CD4-positive, alpha-beta T cell treated with Interleukin-4 for 1 hour (primary cell): ENCODE results near the gene SH3TC1.

ENCODE experiments used
- DNase-seq, 2 donors: peaks; one replicate each; pipeline ENCODE4 v3.0.0-alpha.2; 2020 to 2022

Gene SH3TC1

DNA sequence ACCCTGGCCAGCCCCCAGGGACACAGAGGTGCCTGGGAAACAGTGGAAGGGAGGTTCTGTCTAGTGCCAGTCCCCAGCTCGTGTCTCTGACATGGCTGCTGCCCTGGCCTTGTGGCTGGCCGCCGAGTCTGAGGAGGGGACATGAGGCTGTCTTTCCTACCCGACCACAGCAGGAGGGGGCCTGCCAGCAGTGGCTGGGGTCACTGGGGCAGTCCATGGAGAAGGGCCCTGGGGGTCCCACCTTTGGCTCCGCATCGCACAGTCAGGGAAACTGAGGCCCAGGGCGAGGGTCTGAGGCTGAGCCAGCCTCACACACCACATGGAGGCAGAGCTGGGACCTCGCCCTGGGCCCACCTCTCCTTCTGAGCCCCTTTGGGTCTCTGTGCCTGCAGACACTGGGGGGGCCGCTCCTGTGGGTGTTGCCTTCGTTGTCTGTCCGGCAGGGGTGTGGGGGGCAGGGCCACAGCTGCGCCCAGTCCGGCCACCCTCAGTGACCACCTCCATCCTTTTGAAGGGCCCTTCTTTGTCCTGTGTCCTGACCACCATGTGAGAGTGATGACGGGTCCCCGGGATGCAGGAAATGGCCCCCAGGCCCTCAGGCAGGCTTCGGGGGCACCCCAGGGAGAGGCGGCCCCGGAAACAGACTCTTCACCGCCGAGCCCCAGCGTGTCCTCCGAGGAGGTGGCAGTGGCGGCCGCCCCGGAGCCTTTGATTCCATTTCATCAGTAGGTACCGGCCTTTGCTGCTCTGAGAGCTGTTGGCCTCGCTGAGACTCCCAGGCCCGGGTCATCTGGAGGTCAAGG, 17.6 kb downstream of the SH3TC1 start:
- DNase-seq = no peak

DNA sequence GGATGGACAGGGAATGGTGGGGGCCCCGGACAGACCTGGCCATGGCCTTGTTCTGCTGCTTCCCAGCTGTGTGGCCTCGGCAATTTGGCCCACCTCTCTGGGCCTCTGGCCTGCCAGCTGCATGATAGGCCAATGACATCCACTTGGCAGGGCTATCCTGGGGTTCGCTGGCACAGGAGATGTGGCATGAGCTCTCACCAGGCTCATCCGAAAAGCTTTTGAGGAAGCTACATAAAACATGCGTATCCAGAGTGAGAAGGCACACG, 18.1 kb downstream of the SH3TC1 start:
- no peak for DNase-seq

DNA sequence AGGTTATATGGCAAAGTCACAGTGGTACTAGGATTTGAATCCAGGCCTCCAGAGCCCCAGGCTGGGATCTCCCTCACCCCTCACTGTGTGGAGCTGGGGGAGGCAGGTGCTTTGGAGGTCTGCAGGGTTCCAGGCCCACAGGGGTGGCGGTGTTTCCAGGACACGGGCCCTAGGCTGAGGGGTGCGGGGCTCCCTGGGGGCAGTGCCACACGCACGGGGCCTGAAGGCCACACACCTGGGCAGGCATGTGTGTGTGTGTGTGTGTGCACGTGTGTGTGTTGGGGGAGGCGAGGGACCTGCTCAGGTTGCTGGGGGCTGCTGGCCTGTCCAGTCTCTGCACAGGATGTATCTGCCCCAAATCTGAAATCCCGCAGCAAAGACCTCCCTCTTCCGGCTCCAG, 18.8 kb downstream of the SH3TC1 start:
- no peak for DNase-seq

DNA sequence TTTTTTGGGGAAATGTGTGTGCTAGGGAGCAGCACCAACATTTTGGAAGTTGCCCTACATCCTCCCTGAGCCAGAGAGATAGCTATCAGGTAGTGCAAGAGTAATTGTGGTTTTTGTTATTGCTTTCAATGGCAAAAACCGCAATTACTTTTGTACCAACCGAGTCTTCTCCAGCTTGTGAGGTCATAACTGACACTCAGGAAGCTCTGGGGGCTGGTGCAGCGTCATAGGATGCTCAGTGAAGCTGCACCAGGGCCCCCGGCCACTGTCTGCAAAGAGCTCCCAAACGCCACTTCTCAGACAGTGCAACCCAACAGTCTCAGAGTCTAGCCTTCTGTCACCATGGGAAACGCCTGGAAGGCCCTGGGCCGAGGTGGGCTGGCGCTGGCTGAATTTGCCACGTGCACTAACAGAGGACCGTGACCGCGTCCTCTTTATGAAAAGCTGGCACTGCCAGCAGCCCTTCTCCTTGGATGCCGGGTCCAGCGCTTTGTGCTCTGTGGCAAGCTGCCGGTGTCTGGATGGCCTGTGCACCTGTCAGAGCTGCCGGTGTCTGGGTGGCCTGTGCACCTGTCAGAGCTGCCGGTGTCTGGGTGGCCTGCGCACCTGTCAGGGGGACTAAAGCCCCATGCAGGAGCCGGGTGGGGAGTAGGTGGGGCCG, 19.4 kb downstream of the SH3TC1 start:
- no peak for DNase-seq

DNA sequence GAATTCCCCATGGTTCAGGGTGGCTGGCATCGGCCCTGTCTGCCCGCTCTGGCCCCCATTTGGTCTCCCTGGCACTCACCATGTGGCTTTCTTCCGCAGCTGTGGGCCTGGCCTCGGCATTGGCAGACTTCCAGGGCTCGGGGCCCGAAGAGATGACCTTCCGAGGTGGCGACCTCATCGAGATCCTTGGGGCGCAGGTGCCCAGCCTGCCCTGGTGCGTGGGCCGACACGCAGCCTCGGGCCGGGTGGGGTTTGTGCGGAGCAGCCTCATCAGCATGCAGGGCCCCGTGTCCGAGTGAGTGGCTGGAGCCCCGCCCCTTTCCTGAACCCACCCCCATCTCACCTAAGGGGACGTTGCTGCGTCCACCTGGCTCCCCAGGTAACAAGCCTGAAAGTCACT, 20.1 kb downstream of the SH3TC1 start:
- no peak for DNase-seq

DNA sequence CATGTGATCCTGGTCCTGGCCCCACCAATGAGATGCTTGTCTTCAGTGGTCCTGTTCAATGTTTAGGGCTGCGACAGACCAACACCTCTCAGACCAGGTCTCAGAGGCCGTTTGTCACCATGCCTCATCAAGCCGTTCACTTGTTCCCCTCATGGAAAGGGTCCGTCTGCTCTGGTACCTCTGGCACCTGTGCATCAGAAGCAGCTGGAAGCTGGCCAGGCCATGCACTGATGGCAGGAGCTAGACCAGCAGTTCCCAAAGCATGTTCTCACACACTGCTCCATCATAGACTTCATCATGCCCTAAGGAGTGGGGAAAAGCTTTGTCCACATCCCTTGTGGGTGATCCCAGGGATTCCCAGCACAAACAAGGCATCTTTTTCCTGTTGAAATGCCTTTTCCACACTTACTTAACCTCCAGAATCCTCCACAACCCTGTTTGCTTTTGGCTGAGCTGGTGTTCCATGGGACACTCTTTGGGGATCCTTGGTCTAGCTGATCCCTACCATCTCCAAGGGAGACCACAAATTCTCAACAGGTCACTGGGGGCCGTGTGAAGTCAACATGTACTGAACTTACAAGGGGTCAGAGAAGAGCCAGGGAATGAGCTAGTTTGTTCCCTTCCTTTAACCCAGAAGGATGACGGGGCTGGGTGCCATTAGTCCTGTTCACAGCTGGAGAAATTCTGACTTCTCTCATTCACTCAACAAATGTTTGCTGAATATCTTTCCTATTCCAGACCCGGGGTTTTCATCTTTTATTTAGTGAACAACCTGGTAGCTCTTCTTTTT, 21.8 kb downstream of the SH3TC1 start:
- no peak for DNase-seq

DNA sequence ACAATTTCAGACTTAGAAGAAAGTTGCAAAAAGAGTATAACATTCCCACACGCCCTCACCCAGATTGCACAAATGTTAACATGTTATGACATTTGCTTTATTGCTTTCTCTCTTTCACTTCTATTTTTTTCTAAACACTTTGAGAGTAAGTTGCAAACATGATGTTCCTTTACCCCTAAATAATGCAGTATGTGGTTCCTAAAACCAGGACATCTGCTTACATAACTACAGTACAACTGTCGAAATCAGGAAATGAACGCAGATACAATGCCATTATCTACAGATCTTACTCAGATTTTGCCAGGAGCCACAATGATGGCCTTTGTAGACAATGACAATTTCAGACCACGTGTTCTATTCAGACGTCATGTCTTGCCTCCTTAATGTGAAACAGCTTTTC, 22.4 kb downstream of the SH3TC1 start:
- peak in 1 of 2 donors; percentile 51 for DNase-seq

DNA sequence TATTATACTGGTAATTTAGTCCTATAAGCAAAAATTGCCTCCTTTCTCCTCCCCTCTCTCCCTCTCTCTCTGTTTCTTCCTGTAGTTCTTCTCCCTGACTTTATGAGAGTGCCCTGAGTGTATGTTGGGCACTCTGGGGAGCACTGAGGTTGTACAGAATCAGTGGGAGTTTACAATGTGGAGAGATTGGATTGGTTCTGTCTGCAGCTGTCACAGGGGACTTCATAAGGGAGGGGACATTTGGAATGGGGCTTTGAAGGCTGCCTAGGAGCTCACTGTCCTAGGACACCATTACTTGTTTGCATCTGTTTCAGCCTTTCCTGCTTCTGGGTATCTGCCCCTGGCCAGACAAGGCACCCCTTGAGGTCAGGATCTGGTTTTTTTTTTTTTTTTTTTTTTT, 22.9 kb downstream of the SH3TC1 start:
- no peak for DNase-seq

DNA sequence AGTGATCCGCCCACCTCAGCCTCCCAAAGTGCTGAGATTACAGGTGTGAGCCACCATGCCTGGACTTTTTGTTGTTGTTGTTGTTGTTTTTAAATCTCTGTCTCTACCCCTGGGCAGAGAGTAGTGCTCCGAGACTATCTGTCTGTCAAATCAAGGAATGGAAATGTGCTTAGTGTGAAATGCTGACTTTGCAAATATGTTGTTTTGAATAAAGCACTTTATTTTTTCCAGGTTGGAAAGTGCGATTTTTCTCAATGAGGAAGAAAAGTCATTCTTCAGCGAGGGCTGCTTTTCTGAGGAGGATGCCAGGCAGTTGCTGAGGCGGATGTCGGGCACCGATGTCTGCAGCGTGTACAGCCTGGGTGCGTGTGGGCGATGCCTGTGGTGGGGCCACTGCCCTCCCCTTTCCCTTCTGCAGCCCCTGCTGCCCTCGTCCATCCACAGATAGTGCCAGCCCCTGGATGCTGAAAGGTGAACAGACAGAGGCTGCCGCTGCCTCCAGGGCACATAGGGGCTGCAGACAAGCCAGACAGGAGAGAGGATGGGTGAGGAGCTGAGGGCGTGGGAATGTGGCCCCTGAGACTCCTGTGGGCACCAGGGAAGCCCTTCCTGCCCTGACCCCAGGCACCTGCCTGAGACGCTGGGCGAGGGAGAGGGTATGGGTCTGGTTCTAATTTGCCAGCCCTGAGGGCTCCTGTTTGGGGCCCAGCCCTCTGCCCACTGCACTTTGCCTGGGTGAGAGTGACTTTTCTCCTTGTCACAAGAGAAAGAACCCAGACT, 23.7 kb downstream of the SH3TC1 start:
- DNase-seq = no peak

DNA sequence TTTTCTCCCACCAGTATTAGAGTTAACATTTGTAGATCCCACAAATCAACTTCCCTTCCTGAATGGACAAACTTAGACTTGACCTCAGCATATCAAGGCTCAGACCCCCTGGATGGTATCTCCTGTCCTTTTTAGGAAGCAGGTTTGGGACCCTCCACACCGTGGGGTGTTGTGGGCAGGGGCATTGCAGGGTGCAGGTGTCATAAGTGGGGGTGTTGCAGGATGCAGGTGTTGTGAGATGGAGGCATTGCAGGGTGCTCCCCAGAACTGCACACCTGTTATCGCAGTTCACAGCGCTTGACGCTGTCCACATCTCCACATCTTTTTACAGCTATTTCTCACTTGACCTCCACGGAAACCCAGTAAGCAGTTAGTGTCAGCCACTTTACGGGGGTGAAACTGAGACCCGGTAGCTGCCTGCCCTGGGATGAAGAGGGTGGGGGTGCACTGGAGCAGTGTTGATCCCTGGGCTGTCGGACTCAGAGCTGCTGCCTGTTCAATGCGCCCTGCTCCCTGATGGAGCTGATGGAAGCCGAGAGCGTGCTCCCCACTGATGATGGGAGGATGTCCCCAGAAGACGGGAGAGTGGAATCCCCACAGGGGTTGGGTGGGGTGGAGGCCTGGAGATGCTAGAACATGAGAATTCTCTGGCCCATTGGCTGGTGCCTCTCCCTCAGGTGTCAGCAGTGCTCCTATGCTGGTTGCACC, 25.3 kb downstream of the SH3TC1 start:
- no peak for DNase-seq

DNA sequence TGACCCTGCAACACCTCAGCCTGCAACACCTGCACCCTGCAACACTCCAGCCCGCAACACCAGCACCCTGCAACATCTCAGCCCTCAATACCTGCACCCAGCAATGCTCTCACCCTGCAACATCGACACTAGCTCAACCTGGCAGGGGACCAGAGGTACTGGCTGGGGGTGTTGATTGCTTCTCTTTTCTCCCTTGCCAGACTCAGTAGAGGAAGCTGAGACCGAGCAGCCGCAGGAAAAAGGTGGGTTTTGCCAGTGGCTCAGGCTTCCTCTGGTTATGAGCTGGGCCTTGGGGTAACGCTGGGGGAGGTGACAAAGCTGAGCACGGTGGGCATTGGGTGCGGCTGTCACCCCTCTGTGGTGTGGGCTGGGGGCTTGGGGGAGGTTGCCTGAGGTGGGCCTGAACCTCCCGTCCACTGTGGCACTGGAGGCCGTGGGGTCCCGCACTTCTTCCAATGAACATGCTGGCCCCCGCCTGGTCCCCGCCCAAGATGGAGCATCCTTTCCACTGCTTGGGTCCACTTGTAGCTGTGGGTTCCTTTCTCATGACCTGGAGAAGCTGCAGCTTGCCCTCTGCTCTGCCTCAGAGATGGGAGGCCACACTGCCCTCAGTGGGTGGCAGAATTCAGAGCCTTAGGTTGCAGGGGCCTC, 26.0 kb downstream of the SH3TC1 start:
- no peak for DNase-seq

DNA sequence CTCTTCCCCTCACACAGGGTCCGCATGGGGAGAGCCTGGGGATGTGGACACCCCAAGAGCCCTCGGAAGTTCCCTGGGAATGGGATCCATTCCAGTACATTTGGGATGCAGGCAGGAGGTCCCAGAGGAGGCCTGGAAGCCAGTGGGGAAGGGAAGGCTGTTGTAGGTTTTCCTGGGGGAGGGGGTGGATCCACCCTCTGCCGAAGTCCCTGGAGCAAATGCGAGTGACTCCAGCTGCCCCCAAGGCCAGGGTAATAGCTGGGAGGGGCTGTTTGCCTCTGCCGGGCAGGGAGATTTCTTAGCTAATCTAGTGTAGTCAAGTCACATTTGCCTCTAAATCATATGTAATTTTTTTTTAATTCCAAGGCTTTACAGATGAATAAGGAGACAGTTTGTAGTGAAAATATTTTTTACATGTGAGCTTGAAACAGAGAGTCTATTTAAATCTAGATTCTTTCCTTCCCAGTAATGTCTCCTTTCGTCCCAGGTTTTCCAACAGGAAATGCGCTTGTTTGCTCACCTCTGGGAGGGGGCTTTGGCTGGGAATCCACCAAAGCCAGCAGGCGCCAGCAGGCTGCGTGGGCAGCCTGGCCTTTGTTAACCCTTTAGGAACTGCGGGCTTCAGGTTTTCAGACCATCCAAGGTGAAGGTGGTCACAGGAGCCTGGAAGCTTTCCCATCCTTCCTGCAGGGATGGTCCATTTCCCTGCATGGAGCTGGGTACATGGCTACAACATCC, 26.8 kb downstream of the SH3TC1 start:
- DNase-seq = no peak

DNA sequence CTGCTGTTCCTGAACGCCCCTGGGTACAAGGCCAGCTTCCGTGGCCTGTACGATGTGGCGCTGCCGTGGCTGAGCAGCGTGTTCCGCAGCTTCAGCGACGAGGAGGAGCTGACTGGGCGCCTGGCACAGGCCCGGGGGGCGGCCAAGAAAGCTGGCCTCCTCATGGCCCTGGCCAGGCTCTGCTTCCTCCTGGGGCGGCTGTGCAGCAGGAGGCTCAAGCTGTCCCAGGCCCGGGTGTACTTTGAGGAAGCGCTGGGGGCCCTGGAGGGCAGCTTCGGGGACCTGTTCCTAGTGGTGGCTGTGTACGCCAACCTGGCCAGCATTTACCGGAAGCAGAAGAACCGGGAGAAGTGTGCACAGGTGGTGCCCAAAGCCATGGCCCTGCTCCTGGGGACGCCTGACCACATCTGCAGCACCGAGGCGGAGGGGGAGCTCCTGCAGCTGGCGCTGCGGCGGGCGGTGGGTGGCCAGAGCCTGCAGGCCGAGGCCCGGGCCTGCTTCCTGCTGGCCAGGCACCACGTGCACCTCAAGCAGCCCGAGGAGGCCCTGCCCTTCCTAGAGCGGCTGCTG, 28.2 kb downstream of the SH3TC1 start:
- no peak for DNase-seq

DNA sequence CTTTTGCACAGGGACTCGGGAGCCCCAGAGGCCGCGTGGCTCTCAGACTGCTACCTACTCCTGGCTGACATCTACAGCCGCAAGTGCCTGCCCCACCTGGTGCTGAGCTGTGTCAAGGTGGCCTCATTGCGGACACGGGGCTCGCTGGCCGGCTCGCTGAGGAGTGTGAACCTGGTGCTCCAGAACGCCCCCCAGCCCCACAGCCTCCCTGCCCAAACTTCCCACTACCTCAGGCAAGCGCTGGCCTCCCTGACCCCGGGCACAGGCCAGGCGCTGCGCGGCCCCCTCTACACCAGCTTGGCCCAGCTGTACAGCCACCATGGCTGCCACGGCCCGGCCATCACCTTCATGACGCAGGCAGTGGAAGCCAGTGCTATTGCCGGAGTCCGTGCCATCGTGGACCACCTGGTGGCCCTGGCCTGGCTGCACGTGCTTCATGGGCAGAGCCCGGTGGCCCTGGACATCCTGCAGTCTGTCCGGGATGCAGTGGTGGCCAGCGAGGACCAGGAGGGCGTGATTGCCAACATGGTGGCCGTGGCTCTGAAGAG, 28.8 kb downstream of the SH3TC1 start:
- no peak for DNase-seq

DNA sequence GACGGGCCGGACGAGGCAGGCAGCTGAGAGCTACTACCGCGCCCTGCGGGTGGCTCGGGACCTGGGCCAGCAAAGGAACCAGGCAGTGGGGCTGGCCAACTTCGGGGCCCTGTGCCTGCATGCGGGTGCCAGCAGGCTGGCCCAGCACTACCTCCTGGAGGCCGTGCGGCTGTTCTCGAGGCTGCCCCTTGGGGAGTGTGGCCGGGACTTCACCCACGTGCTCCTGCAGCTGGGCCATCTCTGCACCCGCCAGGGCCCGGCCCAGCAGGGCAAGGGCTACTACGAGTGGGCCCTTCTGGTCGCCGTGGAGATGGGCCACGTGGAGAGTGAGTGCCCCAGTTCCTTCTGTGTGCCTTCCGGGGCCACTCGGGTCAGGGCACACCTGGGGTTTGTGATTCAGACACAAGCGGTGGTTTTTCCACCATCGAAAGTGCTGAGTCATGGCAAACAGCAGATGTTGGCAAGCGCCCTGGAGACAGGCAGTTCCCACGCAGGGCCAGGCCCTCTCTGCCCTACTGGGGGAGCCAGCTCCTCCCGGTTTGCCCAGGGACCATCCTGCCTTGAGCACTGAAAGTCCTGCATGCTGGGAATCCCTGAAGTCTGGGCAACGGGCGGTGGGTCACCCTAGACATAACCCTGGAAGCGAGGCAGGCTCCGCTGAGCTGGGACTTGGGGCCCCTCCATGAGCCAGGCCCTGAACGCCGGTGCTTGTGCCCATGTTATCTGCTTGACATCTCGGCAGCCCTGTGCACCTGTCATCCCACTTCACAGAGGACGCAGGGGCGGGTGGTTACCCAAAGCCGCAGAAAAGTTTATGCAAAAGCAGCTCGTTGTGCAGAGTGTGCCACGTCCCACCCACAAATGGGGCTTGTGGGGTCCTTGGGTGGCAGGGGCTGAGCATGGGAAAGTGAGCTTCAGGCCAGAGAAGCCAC, 29.5 kb downstream of the SH3TC1 start:
- peak; percentile 67 to 74 for DNase-seq

DNA sequence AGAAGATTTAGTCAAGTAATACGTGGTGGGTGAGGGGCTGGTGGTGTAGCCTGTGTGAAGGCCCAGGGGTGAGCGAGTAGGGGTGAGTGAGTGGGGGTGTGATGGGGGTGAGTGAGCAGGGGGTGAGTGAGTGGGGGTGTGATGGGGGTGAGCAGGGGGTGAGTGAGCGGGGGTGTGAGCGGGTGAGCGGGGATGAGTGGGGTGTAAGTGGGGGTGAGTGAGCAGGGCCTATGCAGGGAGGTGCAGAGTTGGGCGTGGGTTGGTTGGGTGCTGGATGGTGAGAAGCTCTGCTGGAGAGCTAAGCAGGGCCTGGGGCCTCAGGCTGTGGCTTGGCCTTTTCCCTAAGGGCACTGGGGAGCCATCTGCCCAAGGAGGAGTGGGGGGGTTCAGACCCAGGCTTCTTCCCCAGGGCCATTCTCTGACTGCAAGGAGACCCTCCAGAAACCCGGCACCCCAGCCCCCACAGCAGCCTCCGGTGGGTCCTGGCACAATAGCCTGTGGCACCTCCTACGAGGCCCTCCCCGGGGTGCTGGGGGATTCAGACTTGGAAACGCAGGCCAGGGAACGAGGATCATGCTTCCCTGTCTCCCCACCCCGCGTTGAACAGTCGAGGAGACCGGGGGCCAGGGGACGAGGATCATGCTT, 30.4 kb downstream of the SH3TC1 start:
- no peak for DNase-seq

DNA sequence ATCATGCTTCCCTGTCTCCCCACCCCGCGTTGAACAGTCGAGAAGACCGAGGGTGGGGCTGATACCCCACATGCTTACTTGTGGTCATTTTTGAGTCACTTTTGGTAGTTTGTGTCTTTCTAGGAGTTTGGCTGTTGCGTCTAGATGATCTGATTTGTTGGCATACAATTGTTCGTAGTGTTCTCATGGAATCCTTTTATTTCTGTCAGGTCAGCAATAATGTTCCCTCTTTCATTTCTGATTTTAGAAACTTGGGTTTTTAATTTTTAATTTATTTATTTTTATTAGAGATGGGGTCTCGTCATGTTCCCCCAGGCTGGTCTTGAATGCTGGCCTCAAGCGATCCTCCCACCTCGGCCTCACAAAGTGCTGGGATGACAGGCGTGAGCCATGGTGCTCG, 30.9 kb downstream of the SH3TC1 start:
- no peak for DNase-seq

DNA sequence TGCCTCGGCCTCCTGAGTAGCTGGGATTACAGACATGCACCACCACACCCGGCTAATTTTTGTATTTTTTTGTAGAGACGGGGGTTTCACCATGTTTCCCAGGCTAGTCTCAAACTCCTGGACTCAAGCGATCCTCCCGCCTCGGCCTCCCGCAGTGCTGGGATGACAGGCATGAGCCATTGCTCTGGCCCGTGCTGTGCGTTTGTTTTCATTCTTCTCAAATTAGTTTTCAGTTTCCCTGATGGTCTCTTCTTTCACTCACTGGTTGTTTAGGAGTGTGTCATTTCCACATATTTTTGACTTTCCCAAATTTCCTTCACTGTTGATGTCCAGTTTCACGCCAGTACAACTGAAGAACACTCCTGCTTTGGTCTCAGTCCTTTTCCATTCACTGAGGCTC, 31.8 kb downstream of the SH3TC1 start:
- DNase-seq = no peak

DNA sequence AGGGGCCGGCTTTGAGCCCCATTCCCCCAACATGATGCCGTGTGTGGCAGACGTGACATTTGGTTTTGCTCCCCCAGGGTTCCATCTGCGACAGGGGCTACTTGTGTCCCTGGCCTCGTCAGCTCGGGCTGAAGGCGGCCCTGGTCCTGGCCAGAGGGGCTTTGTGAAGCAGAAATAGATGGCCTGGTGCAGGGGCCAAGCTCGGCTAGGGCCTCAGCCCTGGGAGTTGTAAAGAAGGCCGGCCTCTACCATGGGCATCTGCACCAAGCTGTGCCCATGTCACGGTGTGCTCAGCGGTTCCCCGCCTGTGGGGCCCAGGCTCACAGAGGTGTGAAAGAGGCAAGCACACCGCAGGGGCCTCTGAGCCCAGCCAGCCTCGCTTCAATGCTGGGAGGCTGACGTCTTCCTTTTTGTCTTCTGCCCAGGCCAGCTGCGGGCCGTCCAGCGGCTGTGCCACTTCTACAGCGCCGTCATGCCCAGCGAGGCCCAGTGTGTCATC, 32.5 kb downstream of the SH3TC1 start:
- DNase-seq = no peak
